Suppressor macrophage treated with lipopolysaccharide for 1 hour (primary cell): Measurements from ENCODE around the gene TSNAX.
"Not testable (repeated sequence)": the region's sequence is repeated elsewhere in the genome, so short reads cannot be mapped to it uniquely, and the experiment has no call there.

ENCODE experiments used
- DNase-seq, 3 donors: peaks; one replicate each; pipeline ENCODE4 v3.0.0-alpha.2; 2020 to 2022

The TSNAX gene, protein sequence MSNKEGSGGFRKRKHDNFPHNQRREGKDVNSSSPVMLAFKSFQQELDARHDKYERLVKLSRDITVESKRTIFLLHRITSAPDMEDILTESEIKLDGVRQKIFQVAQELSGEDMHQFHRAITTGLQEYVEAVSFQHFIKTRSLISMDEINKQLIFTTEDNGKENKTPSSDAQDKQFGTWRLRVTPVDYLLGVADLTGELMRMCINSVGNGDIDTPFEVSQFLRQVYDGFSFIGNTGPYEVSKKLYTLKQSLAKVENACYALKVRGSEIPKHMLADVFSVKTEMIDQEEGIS

DNA sequence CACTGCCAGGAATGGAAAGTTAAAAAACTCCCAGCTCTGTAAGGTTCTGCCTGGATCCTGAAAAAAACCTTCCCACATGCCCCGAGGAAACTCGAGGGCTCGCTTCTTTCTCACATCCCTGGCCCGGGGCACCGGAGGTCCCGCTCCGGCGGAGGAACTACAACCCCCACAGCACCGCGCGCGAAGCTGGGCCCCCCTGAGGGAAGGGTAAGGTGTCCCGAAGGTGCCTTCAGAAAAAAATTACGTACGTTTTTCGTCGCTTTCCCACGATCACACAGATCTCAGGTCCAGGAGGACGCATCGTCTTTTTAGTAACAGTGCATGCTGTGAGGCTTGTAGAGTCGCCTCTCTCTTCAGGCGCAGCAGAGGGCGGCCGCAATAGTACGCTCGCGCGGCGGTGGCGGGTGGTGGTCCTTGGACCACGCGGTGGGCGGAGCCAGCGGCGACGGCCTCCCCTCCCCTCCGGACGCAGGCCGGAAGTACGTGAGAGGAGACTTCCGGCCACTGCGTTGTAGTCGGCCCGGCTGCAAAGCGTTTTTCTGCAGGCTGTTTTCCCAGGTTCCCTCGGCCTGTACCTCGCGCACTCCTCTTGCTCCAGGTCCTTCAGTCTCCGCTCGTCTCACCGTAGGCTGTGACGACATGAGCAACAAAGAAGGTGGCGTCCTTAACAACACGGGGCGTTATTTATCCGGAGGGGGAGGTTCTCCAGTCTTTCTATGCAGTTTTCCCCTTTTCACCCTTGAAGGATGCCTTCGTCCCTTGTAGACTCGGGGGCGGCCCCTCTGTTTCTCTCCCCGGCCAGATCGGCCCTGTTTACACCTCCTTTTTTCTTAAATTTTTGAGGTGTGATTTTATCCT is at the start of gene TSNAX:
Gene TSNAX (plus strand): TSS at position 498 of the 858 bp plus-strand sequence. CDS start 142 bp downstream, at position 640.
- peak; percentile 94 to 97 (median 95) for DNase-seq

DNA sequence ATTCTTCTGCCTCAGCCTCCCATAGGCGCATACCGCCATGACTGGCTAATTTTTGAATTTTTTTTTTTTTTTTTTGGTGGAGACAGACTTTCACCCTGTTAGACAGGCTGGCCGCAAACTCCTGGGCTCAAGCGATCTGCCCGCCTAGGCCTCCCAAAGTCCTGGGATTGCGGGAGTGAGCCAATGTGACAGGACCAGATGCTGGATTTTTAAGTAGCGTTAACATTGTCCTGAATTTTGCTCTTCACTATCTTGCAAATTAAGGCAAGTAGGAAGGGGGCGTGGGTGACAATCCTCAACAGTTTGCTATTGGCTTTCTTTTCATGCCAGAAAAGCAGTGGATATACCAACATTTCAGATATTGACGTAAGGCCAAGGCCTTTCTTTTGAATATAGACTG is 49.7 kb upstream of the TSNAX start:
- no peak for DNase-seq

DNA sequence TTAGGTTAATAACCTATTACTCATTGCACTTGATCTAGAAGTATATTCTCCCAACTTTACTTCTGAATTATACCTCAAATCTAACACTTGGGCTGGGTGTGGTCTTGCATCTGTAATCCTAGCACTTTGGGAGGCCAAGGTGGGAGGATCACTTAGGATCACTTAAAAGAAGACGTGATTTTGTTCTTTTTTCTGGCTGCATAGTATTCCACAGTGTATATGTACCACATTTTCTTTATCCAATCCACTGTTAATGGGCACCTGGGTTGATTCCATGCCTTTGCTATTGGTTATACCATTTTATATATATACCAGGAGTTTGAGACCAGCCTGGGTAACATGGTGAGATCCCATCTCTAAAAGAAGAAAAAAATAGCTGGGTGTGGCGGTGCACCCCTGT is 48.5 kb upstream of the TSNAX start:
- no peak for DNase-seq

DNA sequence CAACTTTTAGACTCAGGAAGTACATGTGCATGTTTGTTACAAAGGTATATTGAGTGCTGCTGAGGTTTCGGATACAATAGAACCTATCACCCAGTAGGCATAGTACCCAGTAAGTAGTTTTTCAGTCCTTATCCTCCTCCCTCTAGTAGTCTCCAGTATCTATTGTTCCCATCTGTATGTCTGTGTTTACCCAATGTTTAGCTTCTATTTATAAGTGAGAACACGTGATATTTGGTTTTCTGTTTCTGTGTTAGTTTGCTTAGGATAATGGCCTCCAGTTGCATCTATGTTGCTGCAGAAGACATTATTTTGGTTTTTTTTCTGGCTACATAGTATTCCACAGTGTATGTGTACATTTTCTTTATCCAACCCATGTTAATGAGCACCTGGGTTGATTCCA is 47.2 kb upstream of the TSNAX start:
- no peak for DNase-seq

DNA sequence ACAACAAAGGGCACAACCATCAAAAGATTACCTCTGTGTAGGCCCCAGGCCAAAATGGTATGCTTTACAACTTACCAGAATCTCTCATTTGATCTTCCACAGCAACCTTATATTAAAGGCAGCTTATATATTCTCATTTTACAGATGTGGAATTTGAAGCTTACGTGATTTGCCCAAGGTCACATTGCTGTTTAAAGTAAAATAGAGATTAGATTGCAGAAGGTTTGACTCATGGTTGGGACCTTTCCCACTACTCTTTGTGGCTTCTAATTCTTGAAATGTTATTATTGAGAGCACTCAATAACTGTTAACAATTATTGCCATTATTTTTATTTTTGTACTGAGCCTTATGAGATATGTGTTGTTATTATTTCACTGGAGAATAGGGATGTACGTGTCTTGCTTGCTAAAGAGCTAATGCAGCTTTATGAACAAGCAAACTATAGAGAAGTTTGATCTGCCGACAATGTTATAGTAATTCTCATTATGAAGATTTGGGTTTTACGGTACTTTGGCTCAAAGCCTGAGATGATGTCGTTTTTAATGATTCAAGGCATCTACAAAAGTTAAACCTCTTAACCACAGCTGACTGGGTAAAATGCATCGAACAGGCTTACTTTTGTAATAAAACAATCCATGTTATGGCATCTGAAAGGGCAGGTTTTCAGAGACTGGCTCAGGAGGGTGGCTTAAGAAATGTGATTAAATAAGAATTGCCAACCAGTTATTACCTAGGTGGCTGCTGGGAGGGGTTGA is 43.3 kb upstream of the TSNAX start:
- no peak for DNase-seq

DNA sequence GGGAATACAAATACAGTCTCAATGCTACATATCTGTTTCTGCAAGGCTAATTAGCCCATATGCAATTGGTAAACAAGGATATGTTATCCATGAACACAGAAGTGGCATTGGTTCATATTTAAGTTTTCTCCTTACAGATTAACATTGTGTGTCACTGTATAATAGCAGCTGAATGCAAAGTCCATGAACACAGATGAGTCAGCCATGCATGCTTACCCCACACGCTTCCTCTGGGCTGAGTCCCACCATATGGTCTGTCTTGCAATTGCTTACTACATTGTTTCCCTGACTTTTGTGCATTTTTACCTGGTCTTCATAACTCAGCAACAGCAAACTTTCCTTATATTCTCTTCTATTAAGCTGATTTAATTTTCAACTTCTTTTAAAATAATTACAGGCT is 41.5 kb upstream of the TSNAX start:
- peak; percentile 59 to 68 (median 60) for DNase-seq

DNA sequence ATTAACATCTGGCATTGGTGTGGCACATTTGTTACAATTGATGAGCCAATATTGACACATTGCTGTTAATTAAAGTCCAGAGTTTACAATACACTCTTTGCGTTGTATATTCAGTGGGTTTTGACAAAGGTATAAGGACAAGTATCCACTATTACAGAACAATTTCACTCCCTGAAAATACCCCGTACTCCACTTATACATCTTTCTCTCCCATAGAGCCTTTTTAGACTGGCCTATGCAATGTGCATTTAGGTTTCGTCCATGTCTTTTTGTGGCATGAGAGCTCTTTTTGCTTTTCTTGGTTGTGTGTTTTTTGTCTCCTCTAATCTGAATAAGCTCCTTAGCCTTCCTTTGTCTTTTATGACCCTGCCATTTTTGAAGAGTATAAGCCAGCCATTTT is 40.6 kb upstream of the TSNAX start:
- no peak for DNase-seq

DNA sequence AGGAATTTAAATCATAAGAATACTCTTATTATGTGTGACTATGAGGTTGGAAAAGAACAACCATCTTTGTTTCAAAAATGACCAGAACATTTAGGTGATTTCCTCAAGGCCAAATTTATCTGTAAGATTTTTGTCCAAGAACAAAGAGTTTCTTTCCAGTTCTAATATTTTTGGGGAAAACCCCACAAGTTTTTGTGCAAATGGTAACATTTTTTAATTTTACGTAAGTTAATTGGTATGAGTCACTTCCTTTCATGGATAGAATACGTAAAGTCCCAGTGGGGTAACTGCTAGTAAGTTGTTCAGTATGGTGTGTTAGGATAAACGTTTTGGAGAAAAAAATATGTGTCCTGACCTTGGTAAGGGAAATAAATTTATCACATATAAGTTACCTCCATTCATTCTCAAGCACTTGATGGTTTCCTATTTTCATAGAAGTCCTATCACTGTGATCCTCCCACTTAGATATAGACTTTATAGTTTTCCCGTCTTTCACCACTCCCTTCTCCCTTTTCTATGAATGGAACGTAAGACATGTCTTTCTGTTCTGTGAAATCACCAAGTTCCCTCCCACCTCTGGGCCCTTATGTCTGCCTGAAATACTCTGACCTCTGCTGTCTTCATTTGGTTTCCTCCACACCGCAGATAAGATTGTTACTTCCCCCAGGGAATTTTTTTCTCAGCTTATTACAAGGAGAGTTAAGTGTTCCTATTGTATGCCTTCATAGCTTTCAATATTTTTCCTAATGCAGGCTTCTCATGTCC is 34.9 kb upstream of the TSNAX start:
- DNase-seq = peak; percentile 78 to 94 (median 89)

DNA sequence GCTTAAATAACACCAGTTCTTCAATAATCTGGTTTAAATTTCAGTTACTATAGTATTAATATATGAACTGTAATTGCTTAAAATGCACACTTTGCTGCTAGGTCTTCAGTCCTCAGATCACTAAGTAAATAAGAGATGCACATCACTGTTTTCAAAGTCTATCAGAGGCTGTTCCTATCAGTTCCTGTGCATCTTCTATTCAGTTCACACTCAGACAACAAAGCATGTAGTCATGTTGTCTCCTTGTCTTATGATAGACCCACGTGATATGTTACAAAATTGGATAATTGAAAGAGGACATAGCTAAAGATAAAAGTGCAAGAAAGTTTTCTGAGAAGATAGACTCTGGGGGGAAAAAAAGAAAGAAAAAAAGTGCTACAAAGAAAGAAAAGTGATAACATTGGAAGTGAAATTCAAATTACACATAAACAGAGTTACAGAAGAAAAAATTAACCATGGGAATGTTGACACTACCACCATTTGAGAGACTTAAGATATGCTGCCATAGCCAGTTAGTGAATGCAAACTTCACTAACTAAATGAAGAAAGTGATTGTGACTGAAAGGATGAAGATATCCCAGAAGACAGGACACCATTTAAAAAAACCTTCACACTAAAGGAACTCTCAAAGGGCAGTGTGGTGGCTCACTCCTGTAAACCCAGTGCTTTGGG is 33.9 kb upstream of the TSNAX start:
- DNase-seq = no peak

DNA sequence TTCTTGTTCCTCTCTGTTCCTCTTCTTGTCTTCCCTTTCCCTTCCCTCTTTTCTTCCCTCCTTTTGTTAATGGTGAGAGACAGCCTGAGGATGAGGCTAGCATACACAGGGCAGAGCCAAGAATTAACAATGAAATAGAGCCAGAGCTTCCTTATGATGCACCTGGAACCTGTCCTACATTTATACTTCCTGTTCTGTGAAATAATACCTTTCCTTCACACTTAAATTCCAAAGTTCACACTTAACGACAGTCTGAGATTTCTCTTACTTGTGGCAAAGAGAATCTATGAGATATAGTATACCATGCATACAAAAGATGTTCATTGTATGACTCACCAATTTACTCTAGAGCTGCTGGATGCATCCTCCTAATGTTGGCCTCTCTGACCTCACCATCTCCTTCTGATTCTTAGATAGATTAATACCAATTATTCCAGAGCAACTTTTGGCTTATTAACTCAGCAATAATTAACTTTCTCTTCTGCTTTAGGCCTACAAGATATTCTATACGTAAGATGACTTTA is 30.8 kb upstream of the TSNAX start:
- no peak for DNase-seq

DNA sequence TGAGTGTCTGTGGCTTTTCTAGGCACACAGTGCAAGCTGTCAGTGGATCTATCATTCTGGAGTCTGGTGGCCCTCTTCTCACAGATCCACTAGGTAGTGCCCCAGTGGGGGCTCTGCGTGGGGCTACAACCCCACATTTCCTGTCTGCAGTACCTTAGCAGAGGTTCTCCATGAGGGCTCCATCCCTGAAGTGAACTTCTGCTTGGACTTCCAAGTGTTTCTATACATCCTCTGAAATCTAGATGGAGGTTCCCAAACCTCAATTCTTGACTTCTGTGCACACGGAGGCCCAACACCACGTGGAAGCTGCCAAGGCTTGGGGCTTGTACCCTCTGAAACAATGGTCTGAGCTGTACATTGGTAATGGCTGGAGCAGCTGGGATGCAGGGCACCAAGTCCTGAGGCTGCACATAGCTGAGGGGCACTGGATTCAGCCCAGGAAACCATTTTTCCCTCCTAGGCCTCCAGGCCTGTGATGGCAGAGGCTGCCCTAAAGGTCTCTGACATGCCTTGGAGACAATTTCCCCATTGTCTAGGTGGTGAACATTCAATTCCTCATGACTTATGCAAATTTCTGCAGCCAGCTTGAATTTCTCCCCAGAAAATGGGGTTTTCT is 29.2 kb upstream of the TSNAX start:
- no peak for DNase-seq

DNA sequence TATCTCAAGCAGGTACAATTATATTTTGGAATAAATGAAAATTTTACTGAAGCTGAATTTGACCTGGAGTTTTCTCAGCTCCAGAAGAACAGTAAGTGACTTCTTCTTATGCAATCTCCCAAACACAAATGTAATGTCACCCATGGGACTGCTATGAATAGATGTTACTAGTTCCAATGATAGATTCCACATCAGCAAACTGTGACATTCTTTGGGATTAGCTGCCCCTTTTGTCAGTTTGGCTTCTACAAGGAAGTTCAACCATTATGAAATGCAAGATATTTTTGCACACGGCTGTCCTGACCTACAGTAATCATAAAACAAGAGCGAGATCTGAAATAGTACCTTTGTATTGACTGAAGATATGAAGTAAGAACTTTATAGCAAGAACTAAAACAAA is 27.8 kb upstream of the TSNAX start:
- no peak for DNase-seq

DNA sequence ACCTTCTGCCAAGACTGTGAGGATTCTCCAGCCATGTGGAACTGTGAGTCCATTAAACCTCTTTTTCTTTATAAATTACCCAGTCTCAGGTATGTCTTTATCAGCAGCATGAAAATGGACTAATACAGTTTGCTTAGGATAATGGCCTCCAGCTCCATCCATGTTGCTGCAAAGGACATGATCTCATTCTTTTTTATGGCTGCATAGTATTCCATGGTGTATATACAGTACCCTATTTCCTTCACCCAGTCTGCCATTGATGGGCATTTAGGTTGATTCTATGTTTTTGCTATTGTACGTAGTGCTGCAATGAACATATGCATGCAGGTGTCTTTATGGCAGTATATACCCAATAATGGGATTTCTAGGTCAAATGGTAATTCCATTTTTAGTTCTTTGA is 25.3 kb upstream of the TSNAX start:
- DNase-seq = not testable (repeated sequence)

DNA sequence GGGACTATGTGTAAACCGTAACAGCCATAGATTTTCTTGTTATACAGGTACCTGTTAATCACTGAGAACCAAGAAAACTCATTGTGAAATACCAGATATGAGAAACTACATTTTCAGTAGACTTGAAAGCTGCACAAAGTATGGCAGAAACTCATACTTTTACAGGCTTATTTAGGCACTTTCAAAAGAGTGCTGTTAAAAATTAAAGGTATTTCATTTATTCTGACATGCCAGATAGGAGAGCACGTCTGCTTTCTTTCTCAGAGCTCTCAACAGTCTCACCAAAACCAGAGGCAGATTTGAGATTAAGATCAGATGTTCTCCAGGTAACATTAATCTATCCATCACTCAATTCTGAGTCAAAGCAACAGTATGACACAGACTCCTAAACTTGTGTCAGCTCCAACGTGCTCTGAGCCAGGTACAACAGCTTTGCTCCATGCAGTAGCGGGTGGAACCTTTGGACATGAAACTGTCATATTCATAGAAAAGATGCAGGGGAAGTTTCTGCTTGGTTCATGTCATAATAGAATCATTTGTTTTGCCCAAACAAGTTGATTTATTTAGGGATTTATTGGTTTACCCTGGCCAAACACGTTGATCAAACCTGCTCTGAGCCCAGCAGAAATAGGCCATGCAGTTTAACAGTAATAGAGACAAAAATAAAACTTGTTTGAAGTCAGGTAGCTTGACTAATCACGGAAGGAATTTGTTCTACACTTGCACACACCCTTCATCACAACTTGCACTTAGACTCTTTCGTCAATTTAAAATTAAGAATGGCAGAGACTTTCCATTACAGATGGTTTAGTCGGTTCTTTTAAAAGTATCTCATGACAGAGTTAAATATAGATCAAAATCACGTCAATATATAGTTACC is 20.8 kb upstream of the TSNAX start:
- no peak for DNase-seq

DNA sequence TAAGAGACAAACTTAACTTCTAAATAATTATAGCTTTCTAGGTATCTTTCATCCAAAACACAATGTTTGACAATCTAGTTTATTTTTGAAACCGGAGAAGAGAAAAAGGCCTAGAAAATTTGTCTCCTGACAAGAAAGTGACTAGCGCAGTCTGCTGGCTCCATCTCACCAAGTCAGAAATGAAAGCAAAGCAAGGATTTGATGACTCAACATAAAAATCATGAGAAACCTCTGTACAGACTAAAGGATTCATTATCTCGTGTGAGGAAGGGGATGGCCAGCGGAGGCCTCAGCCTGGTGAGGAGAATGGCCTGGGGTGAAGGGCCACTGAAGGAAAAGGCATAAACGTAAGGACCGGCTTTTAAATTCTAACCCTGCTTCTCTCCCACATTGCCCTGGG is 20.0 kb upstream of the TSNAX start:
- no peak for DNase-seq

DNA sequence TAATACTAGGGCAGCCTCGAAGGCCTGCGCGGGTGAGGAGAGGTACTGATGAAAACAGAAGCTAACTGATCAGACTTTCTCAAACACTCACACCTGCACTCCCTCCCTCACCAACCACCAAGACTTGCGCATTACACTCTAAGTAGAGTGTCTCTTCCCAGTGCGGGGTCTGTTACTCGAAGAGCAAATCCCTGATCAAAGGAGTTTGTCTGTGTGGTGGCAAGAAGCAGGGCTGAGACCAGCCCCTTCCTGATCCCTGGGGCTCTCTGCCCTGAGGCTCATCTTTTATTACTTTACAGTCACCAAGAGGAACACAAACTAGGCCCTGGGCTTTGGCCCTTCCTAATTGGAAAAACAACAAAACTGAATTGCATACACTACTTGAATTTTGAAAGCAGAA is 19.5 kb upstream of the TSNAX start:
- DNase-seq = no peak

DNA sequence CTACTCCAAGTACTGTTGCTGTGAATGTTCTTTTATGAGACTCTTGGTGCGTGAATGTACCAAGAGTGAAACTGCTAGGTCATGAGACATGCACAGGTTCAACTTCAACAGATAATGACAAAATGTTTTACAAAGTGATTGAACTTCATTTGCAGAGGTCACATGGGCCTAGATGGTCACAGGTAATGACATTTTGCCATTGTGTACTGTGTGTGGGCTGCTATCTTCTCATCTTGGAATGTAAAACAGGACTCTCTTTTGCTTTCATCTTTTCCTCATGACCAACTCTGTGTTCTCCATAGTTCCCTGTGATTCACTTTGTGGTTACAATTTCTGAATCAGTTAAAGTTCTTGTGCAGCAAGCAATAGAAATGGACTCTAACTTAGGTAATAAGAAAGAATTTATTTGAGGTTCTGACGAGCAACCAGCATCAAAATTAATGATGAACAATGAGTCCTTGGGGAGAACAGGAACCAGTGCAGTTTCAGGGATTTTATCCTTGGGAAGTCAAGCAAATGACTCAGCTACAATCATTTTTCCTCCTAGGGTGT is 16.2 kb upstream of the TSNAX start:
- peak; percentile 16 to 71 (median 59) for DNase-seq

DNA sequence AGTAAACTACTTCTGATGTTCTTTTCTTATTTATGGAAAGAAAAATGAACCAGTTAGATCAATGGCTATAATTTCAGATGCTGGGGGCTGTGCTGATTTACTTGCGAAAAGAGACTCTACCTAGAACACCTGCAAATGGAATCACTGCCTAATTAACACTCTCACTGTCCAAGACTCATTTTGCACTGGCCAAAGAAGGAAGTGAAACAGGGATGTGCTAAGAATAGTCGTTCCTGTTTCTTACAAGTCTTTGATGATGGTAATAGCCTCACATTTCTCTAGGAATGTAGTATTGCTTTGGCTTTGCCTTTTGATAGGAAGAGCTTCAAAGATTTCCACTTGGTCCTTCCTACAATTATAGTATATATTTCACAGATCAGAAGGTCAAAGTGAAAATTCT is 12.7 kb upstream of the TSNAX start:
- peak; percentile 64 to 82 (median 78) for DNase-seq

DNA sequence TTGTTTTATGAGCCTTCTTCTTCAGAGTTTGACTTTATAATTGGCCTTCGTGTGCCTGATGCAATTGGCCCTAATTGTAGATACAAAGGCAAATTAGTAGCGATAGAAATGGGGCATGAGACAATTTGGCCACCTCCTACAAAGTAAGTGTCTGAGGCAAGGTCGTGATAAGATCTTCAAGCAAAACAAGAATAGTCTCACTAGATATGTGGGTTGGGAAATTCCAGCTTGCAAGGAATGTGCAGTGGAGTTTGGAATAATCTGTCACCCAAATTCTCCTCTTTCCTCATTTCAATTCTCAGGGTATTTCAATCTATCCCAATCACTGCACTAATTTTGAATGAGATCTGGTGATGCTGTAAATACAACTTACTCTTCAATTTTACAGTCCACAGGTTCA is 11.4 kb upstream of the TSNAX start:
- no peak for DNase-seq

DNA sequence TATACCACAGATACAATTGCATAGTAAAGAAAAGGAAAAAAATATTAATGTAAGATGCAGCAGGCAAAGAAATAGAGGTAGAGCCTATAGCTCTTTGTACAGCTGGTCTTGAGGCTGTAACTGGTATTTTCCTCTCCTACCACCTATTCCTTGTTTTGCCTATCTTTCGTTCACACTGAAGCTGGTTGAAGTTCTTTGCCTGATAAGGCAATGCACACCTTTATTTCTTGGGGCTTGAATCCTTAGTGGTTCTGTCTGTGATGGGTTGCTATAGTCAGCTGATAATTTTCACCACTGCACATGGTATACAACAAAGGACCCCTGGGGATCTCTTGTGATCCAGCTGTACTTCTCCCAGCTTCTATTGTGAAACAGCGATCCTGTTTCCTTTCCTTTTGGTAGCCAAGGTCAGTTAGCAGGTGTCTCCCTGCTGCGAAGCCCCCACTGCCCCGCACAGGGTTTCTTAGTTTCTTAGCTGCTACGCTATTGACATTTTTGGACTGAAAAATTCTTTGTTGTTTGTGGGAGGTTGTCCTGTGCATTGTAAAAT is 9.9 kb upstream of the TSNAX start:
- no peak for DNase-seq
